DMS53 treated with DMSO at 0.1 percent for 48 hours (cell line): ENCODE measurements around the gene PTPDC1.

Experiments
- DNase-seq: peaks from one replicate; lab custom pipeline; 2025; ENCODE audit not compliant: unreplicated experiment; lab: John Stamatoyannopoulos, UW

PTPDC1 gene

GRCh38 chr9:94140418-94140780 lies 56.1 kb downstream of the PTPDC1 start:
- no peak for DNase-seq

GRCh38 chr9:94140791-94141790 lies 56.8 kb downstream of the PTPDC1 start:
- DNase-seq, result no peak

DNA sequence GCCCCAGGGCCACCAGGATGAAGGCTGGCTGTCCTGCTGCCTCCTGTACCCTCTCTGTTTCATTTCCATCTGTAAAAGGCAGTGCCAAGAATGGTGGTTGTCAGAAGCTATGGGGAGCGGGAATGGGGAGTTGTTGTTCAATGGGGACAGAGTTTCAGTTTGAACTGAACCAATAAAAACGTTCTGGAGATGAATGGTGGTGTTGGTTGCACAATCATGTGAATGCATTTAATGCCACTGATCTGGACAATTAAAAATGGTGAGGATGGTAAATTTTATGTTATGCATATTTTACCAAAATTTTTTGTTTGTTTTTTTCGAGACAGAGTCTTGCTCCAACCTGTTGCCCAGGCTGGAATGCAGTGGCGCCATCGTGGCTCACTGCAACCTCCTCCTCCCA lies 58.1 kb downstream of the PTPDC1 start:
- no peak for DNase-seq

- no peak for DNase-seq
Measured at GRCh38 chr9:94144394-94144793, 60.1 kb downstream of the PTPDC1 start.

GRCh38 chr9:94145640-94146039 lies 61.4 kb downstream of the PTPDC1 start:
- no peak for DNase-seq

GRCh38 chr9:94147776-94148175 lies 63.5 kb downstream of the PTPDC1 start:
- no peak for DNase-seq

DNA sequence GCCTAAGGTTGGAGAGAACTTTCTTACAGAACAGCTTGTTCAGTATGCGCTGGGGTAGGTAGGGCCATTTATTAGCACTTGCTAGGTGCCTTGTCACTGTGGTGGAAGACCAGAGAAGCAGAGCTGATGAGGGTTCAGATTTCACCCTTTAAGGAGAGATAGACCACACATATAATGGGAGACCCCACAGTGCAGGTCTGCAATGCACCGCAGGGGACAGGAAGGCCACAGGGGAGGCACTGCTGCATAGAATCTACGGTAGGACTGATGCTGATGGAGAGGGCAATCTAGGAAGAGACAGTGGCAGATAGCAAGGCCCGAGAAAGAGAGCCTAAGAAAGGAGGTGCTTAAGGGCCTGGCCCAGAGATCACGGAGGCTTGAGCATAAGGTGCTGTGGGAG lies 64.2 kb downstream of the PTPDC1 start:
- no peak for DNase-seq

DNA sequence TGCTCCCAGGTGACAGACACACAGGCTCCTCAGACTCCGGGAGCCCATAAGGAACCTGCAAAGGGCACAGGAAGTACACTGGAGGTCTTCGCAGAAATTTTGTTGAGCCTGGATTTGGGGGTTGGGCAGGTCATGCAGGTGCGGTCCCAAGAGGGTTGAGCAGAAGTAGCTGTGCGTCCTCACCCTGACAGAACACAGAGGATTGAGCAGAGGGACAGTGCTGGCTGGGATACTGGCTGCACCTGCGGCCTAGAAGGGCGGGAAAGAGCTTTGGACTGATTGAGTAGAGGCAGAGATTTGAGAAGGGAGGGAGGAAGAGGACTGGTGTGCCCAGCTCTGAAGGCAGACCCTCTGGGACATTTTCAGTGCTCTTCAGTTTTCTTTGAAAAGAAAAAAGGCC lies 65.4 kb downstream of the PTPDC1 start:
- no peak for DNase-seq

DNA sequence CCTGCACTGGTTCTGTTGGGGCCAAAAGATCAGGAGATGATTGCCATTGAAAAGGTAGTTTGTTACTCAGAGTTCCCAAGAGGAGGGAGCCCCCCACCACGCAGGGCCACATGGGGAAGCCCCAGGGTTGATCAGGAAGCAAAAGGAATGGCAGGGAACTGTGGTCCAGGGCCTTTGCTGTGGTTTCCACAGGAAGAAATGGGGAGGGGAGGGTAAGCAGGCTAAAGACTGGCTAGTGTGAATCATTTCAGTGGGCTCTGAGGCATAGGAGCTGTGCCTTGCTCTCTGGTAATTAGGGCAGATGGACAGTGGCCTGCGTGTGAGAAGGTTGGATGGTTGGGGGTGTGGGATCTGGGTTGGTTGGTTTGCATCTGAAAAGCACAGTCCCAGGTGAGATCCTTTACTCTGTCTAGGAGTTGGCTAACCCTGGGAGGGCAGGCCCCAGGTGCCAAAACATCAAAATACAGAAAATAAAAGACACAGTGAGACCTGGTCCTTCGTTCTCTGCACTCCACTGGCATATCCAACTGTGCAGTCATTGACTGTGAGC lies 66.1 kb downstream of the PTPDC1 start:
- no peak for DNase-seq

DNA sequence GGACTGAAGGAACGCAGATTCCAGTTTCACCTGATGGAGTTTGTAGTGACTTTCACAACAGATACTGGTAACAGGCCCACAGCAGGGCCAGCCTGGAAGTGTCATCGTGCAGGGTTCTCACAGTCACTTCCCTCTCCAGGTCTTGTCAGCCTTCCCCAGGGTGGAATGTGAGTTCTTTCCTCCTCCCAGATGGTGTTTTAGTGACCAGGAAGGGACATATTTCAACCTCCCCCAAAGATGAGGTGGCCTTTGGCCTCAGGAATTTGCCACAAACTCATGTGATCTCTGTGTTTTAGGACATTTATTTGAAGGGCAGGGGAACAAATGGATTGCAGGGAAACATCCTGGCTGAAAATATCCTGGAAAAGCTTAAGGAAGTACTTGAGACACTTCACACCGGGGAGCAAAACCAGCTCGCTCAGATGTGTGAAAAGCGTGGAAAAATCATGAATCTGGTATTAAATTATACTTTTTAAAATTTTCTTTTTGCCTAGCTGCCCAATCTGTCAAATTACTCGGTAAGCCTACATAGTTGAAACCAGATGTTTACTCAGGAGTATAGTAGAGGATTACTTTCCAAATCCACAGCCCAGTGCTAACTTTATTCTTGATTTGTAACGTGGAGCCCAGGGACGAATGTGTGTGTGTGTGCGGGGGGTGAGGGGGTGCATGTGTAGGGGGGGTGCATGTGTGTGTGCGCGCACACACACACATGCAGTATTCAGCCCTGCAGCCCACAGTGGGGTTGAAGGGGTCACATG lies 66.8 kb downstream of the PTPDC1 start:
- DNase-seq, result no peak

DNA sequence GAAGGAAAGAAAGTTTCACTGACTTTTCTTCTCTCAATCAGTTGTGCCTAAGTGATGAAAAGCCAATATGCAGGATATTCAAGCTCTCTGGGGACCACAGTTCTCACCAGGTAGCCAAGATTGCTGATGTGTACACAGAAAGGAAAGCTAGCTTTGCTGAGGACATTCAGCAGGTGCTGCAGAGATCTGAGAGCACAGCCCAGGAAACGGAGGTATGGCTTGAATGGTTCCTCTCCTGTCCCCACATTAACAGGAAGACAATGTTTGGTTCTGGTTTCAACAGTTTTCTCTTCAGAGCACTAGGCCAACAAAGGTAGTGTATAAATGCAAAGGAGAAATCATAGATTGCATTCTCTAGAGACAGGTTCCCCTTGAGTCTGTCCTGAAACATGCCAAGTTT lies 69.6 kb downstream of the PTPDC1 start:
- no peak for DNase-seq

- no peak for DNase-seq
Measured at GRCh38 chr9:94156348-94157049, 72.2 kb downstream of the PTPDC1 start.

- peak; percentile 8 for DNase-seq
Measured at GRCh38 chr9:94157050-94157801, 73.0 kb downstream of the PTPDC1 start.
